ENCODE results near the gene AIFM3.

- no peak for TF ChIP-seq POLR2AphosphoS5 (IDR thresholded peaks at IDR 0.05)
- TF ChIP-seq, protein P1, sequence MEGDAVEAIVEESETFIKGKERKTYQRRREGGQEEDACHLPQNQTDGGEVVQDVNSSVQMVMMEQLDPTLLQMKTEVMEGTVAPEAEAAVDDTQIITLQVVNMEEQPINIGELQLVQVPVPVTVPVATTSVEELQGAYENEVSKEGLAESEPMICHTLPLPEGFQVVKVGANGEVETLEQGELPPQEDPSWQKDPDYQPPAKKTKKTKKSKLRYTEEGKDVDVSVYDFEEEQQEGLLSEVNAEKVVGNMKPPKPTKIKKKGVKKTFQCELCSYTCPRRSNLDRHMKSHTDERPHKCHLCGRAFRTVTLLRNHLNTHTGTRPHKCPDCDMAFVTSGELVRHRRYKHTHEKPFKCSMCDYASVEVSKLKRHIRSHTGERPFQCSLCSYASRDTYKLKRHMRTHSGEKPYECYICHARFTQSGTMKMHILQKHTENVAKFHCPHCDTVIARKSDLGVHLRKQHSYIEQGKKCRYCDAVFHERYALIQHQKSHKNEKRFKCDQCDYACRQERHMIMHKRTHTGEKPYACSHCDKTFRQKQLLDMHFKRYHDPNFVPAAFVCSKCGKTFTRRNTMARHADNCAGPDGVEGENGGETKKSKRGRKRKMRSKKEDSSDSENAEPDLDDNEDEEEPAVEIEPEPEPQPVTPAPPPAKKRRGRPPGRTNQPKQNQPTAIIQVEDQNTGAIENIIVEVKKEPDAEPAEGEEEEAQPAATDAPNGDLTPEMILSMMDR (IDR thresholded peaks at IDR 0.05 in 8 of 11, conservative IDR thresholded peaks at IDR 0.05 in 3 of 11) = no peak
Observed at GRCh38 chr22:20990184-20991180, 23.4 kb downstream of the AIFM3 start.

Measured in spleen (tissue), 7 donors.